ENCODE data around the gene TMEM243. TPM values are rescaled to one million over a fixed set of nuclear protein-coding genes. Genes with fewer than 3 reads are reported as not detected.

Gene TMEM243
- total RNA-seq, 1 experiment from 2014 or later = 15.4 TPM

DNA sequence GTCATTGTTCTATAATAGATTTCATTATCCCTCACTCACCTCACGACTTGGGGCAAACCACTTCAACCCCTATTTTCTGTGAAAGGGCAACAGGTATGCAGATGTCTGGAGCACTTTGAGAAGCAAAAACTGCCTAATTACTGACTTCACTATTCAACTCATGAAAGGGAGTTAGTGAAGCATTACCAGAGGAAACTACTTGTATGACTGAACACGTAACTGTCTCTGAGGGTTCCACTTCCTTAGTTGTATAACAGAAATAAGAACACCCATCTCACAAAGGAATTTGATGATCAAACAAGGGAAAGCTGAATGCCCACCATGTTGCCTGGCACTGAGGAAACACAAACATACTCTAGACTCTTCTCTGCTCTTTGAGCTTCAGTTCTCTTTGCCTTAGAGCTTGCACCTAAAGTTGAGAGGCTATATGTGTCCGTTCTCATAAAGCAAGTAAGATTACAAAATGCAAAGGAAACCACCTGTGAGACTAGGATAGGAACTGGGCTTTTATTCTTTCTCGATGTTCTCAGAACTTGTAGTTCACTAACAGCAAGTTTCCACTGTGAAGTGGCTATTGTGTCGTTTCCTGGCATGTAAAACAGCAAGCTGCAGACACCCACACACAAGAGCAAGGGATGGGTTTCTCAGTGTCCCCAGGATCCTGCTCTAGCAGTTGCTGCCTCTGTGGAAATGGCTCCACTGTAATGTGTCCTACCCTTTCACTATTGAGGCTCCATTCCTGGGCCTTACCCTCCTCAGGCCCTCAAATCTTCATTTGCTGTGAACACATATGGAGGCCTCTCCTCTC, 2.6 kb downstream of the TMEM243 start:
- intact Hi-C loops (cut with micrococcal nuclease; ENCODE audit: unreplicated experiment) (no loop called here), in situ Hi-C loops (cut with HindIII; ENCODE audit: low pct_unique_long_range_greater_than_20kb, low sequenced_read_pairs) (no loop called here)
- Histone ChIP-seq H3K36me3 (ENCODE audit: control insufficient read depth, insufficient read depth, low read length) (peaks cover 3% of the 10 kb centered on the region; the same call in 1 of the 2 replicates), H3K4me3 (ENCODE audit: low read depth in 2 of 2, low read length in 2 of 2) (no peak overlapping the region), H3K4me1 (ENCODE audit: control insufficient read depth, insufficient read depth, low read length) (peaks cover 18% of the 10 kb centered on the region), H3K27ac (ENCODE audit: low read length) (no peak overlapping the region), H3K9me3 (ENCODE audit: control insufficient read depth, insufficient read depth, low read depth, low read length) (no peaks in the 10 kb centered on the region), H3K27me3 (ENCODE audit: control insufficient read depth, insufficient read depth, low read length) (peaks cover 8% of the 10 kb centered on the region)
- no peak for ATAC-seq
- no peak for DNase-seq (ENCODE audit: low read depth, low spot score)
- no TSS peak for BruUV-seq (replicated peaks)
- TF ChIP-seq SIN3A (IDR thresholded peaks at IDR 0.05; ENCODE audit: borderline replicate concordance, insufficient read depth, low read depth, low read length) (no peak), POLR2AphosphoS5 (IDR thresholded peaks at IDR 0.05; ENCODE audit: low read depth, low read length) (no peak), TCF7L2 (IDR thresholded peaks at IDR 0.05; ENCODE audit: low read depth, low read length) (no peak)
- TF ChIP-seq, protein P1, sequence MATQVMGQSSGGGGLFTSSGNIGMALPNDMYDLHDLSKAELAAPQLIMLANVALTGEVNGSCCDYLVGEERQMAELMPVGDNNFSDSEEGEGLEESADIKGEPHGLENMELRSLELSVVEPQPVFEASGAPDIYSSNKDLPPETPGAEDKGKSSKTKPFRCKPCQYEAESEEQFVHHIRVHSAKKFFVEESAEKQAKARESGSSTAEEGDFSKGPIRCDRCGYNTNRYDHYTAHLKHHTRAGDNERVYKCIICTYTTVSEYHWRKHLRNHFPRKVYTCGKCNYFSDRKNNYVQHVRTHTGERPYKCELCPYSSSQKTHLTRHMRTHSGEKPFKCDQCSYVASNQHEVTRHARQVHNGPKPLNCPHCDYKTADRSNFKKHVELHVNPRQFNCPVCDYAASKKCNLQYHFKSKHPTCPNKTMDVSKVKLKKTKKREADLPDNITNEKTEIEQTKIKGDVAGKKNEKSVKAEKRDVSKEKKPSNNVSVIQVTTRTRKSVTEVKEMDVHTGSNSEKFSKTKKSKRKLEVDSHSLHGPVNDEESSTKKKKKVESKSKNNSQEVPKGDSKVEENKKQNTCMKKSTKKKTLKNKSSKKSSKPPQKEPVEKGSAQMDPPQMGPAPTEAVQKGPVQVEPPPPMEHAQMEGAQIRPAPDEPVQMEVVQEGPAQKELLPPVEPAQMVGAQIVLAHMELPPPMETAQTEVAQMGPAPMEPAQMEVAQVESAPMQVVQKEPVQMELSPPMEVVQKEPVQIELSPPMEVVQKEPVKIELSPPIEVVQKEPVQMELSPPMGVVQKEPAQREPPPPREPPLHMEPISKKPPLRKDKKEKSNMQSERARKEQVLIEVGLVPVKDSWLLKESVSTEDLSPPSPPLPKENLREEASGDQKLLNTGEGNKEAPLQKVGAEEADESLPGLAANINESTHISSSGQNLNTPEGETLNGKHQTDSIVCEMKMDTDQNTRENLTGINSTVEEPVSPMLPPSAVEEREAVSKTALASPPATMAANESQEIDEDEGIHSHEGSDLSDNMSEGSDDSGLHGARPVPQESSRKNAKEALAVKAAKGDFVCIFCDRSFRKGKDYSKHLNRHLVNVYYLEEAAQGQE (IDR thresholded peaks at IDR 0.05; ENCODE audit: insufficient read depth in 1 of 2, low read depth in 2 of 2, low read length in 1 of 2) = no peak
- TF ChIP-seq, protein P2, sequence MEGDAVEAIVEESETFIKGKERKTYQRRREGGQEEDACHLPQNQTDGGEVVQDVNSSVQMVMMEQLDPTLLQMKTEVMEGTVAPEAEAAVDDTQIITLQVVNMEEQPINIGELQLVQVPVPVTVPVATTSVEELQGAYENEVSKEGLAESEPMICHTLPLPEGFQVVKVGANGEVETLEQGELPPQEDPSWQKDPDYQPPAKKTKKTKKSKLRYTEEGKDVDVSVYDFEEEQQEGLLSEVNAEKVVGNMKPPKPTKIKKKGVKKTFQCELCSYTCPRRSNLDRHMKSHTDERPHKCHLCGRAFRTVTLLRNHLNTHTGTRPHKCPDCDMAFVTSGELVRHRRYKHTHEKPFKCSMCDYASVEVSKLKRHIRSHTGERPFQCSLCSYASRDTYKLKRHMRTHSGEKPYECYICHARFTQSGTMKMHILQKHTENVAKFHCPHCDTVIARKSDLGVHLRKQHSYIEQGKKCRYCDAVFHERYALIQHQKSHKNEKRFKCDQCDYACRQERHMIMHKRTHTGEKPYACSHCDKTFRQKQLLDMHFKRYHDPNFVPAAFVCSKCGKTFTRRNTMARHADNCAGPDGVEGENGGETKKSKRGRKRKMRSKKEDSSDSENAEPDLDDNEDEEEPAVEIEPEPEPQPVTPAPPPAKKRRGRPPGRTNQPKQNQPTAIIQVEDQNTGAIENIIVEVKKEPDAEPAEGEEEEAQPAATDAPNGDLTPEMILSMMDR (IDR thresholded peaks at IDR 0.05) = no peak
- CTCF ChIA-PET = interaction anchor here (0.6 kb wide), 1 partner anchor 68 kb away, joined by 3 read pairs; no protein-coding TSS in a partner anchor
- POLR2A ChIA-PET = no interaction called here

DNA sequence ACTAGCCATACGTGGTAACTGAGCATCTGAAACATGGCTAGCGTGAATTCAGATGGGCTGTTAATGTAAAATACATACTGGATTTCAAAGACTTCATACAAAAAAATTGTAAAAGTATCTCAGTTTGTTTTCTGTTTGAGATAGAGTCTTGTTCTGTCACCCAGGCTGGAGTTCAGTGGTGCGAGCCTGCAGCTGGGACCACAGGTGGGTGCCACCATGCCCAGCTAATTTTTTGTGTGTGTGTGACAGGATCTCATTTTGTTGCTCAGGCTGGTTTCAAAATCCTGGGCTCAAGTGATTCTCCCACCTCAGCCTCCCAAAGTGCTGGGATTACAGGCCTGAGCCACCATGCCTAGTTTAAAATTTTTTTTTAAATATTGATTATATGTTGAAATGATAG, 4.5 kb downstream of the TMEM243 start:
- H3K4me1 ChIP-seq (ENCODE audit: control insufficient read depth, insufficient read depth, low read length) = peaks cover 11% of the 10 kb centered on the region
- POLR2A ChIA-PET = no interaction called here
- CTCF ChIA-PET = no interaction called here
- H3K36me3 ChIP-seq (ENCODE audit: control insufficient read depth, insufficient read depth, low read length) = peaks cover under 1% of the 10 kb centered on the region; the same call in 1 of the 2 replicates
- no peaks in the 10 kb centered on the region for H3K9me3 ChIP-seq (ENCODE audit: control insufficient read depth, insufficient read depth, low read depth, low read length)
- no peak overlapping the region for H3K27ac ChIP-seq (ENCODE audit: low read length)
- intact Hi-C loops (cut with micrococcal nuclease; ENCODE audit: unreplicated experiment) = no loop called here
- ATAC-seq (no peak), DNase-seq (ENCODE audit: low read depth, low spot score) (no peak)
- BruUV-seq (replicated peaks) = no TSS peak
- H3K27me3 ChIP-seq (ENCODE audit: control insufficient read depth, insufficient read depth, low read length) = no peaks in the 10 kb centered on the region
- H3K4me3 ChIP-seq (ENCODE audit: low read depth in 2 of 2, low read length in 2 of 2) = no peak overlapping the region
- TF ChIP-seq, protein P1 (IDR thresholded peaks at IDR 0.05; ENCODE audit: insufficient read depth in 1 of 2, low read depth in 2 of 2, low read length in 1 of 2) = no peak
- TF ChIP-seq, protein P2 (IDR thresholded peaks at IDR 0.05) = no peak
- TF ChIP-seq TCF7L2 (IDR thresholded peaks at IDR 0.05; ENCODE audit: low read depth, low read length) = no peak
- no peak for TF ChIP-seq POLR2AphosphoS5 (IDR thresholded peaks at IDR 0.05; ENCODE audit: low read depth, low read length)
- no peak for TF ChIP-seq SIN3A (IDR thresholded peaks at IDR 0.05; ENCODE audit: borderline replicate concordance, insufficient read depth, low read depth, low read length)
- in situ Hi-C loops (cut with HindIII; ENCODE audit: low pct_unique_long_range_greater_than_20kb, low sequenced_read_pairs) = no loop called here
